ENCODE measurements around the gene TNKS1BP1. TPM values are rescaled to one million over a fixed set of nuclear protein-coding genes. Genes with fewer than 3 reads are reported as not detected.

Gene TNKS1BP1
- total and polyA plus RNA-seq, 9 of the 15 experiments (the other 6 are each of a cell fraction or from before 2014, with no cell fraction given) = 1.1 to 47.2 (median 10.9) TPM

DNA sequence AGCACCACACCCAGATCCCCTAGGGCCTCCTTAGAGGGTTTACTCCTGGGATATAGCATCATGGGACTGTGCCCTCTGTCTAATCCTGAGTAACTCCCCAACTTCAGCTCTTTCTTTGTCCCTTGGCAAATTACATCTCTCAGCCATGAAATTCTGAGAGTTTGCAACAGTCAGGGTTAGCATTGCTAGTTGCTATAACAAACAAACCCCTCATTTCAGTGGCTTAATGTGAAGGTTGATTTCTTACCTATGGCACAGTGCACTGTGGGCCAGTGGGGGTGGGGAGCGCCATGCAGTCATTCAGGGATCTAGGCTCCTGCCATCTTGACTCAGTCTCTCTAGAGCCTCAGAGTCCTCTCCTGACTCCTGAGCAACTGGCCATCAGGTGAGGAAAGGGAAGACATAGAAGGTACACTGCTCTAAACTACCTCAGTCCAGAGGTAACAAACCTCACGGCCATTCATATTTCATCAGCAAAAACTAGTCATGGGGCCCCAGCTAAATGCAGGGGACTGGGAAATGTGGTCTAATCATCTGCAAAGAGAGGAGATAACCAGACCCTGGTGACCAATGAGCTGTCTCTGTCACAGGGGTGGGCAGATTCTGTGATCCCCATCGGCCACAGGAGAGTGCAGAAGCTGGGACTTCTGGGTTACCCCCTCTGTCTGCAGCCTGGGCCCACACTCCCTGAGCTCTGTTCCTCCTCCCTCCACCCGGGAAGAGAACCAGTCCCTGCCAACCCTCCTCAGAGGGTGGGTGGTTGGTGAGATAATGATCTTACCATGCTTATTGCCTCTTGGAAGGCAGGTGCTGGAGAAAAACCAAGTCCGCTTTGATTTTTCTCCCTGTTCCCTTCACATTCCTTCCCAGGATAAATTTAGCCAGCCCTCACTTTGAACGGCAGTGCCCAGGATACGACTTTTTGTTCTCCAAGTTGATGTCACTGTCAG lies 38.7 kb upstream of the TNKS1BP1 start (continued):
- no peak for TF ChIP-seq BACH1 (tag; IDR thresholded peaks at IDR 0.05)
- TF ChIP-seq, protein P1, sequence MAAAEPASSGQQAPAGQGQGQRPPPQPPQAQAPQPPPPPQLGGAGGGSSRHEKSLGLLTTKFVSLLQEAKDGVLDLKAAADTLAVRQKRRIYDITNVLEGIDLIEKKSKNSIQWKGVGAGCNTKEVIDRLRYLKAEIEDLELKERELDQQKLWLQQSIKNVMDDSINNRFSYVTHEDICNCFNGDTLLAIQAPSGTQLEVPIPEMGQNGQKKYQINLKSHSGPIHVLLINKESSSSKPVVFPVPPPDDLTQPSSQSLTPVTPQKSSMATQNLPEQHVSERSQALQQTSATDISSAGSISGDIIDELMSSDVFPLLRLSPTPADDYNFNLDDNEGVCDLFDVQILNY (CRISPR knock-in tag; IDR thresholded peaks at IDR 0.05) = no peak

DNA sequence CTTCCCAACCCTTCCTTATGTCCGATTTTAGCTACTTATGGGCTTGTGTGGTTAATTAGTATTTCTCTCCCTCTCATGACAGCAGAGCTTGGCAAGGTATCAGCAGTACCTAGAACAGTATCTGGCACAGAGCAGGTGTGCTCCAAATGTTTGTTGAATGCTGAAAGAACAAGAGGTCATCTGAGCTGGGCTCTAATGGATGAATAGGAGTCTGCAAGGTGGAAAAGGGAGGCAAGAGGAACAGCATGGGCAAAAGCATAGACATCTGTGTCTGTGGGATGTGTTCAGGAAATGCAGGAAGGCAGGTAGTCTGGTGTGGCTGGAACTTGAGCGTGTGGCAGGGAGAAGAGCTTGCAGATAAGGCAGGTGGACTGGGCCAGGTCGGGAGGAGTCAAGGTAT lies 37.2 kb upstream of the TNKS1BP1 start:
- WGBS (ENCODE audit: insufficient coverage, low coverage, missing lambda C conversion rate) = 16% methylated on average over 3 of the region's 3 CpGs
- H3K9ac ChIP-seq (ENCODE audit: insufficient read depth in 1 of 2, low read depth in 2 of 2, low read length in 2 of 2) = no peak overlapping the region
- DNase-seq (ENCODE audit: extremely low read depth in 1 of 4, low spot score in 3 of 4) (no peak), ATAC-seq (no peak), FAIRE-seq (no peak)
- no peaks in the 10 kb centered on the region for H3K27me3 ChIP-seq (ENCODE audit: control insufficient read depth in 2 of 2, insufficient read depth in 2 of 2, low read length in 2 of 2)
- no peaks in the 10 kb centered on the region for H3K9me1 ChIP-seq (ENCODE audit: control insufficient read depth, insufficient read depth, low read length)
- in situ Hi-C loops (cut with MboI) = no loop called here
- H3K27ac ChIP-seq (ENCODE audit: extremely low read depth, low read depth, low read length) = no peak overlapping the region
- no peak overlapping the region for H2AFZ ChIP-seq (ENCODE audit: low read depth, low read length)
- BruUV-seq (replicated peaks) = no TSS peak
- no peaks in the 10 kb centered on the region for H4K20me1 ChIP-seq (replicated peaks; ENCODE audit: control insufficient read depth, insufficient read depth, low read length)
- no peak overlapping the region for H3K4me2 ChIP-seq (ENCODE audit: insufficient read depth, low read length)
- H3K4me3 ChIP-seq = no peak overlapping the region
- no peaks in the 10 kb centered on the region for H3K36me3 ChIP-seq (ENCODE audit: control insufficient read depth, insufficient read depth, low read length)
- H3K4me1 ChIP-seq (replicated peaks in 1 of 2; ENCODE audit: control insufficient read depth in 2 of 2, insufficient read depth in 2 of 2, low read length in 2 of 2) = peaks cover 14 to 21% of the 10 kb centered on the region in 2 experiments
- H3K79me2 ChIP-seq (ENCODE audit: control insufficient read depth, insufficient read depth, low read length) = no peaks in the 10 kb centered on the region
- ChIA-PET POLR2A (interaction anchor here (0.7 to 2.1 kb wide), 2 partner anchors 11 to 231 kb away, joined by 3 to 5 read pairs; no protein-coding TSS in a partner anchor), CTCF (ENCODE audit: low intra/inter-chr PET ratio) (no interaction called here)
- intact Hi-C loops (cut with micrococcal nuclease) = no loop called here
- H3K9me3 ChIP-seq (replicated peaks; ENCODE audit: control insufficient read depth, insufficient read depth, low read depth, low read length) = no peaks in the 10 kb centered on the region
- TF ChIP-seq ZNF707 (CRISPR knock-in tag; conservative IDR thresholded peaks at IDR 0.05) (no peak), PHF8 (IDR thresholded peaks at IDR 0.05; ENCODE audit: borderline replicate concordance, low read length) (no peak), MYBL2 (IDR thresholded peaks at IDR 0.05; ENCODE audit: low read depth) (no peak), MYBL2 (CRISPR knock-in tag; IDR thresholded peaks at IDR 0.05; ENCODE audit: borderline replicate concordance) (no peak), MBD2 (IDR thresholded peaks at IDR 0.05; ENCODE audit: borderline replicate concordance, low read depth) (no peak), DIDO1 (tag; IDR thresholded peaks at IDR 0.05; ENCODE audit: low read depth) (no peak), HMG20B (CRISPR knock-in tag; IDR thresholded peaks at IDR 0.05) (no peak), ZNF197 (CRISPR knock-in tag; IDR thresholded peaks at IDR 0.05; ENCODE audit: low read depth) (no peak), ZNF780A (CRISPR knock-in tag; IDR thresholded peaks at IDR 0.05) (no peak)
- TF ChIP-seq, protein P2, sequence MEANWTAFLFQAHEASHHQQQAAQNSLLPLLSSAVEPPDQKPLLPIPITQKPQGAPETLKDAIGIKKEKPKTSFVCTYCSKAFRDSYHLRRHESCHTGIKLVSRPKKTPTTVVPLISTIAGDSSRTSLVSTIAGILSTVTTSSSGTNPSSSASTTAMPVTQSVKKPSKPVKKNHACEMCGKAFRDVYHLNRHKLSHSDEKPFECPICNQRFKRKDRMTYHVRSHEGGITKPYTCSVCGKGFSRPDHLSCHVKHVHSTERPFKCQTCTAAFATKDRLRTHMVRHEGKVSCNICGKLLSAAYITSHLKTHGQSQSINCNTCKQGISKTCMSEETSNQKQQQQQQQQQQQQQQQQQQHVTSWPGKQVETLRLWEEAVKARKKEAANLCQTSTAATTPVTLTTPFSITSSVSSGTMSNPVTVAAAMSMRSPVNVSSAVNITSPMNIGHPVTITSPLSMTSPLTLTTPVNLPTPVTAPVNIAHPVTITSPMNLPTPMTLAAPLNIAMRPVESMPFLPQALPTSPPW (CRISPR knock-in tag; IDR thresholded peaks at IDR 0.05) = no peak
- TF ChIP-seq, protein P3, sequence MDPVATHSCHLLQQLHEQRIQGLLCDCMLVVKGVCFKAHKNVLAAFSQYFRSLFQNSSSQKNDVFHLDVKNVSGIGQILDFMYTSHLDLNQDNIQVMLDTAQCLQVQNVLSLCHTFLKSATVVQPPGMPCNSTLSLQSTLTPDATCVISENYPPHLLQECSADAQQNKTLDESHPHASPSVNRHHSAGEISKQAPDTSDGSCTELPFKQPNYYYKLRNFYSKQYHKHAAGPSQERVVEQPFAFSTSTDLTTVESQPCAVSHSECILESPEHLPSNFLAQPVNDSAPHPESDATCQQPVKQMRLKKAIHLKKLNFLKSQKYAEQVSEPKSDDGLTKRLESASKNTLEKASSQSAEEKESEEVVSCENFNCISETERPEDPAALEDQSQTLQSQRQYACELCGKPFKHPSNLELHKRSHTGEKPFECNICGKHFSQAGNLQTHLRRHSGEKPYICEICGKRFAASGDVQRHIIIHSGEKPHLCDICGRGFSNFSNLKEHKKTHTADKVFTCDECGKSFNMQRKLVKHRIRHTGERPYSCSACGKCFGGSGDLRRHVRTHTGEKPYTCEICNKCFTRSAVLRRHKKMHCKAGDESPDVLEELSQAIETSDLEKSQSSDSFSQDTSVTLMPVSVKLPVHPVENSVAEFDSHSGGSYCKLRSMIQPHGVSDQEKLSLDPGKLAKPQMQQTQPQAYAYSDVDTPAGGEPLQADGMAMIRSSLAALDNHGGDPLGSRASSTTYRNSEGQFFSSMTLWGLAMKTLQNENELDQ (CRISPR knock-in tag; IDR thresholded peaks at IDR 0.05; ENCODE audit: borderline replicate concordance) = no peak
- TF ChIP-seq, protein P4, sequence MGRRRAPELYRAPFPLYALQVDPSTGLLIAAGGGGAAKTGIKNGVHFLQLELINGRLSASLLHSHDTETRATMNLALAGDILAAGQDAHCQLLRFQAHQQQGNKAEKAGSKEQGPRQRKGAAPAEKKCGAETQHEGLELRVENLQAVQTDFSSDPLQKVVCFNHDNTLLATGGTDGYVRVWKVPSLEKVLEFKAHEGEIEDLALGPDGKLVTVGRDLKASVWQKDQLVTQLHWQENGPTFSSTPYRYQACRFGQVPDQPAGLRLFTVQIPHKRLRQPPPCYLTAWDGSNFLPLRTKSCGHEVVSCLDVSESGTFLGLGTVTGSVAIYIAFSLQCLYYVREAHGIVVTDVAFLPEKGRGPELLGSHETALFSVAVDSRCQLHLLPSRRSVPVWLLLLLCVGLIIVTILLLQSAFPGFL (CRISPR knock-in tag; IDR thresholded peaks at IDR 0.05) = no peak

Measured in K562 (cell line).